Retinal pigment epithelial cell (primary cell): ENCODE results near the gene JADE1.
A peak's percentile ranks its signal among the peaks of the same experiment; 100 is the strongest.

Experiments used
- DNase-seq: peaks from one replicate; pipeline ENCODE4 v3.0.0-alpha.2; 2010; ENCODE audit warnings: low read depth
- H3K4me3 ChIP-seq: 2 replicates; pipeline ENCODE4 v1.5.1; 2011; ENCODE audit warnings: mild to moderate bottlenecking, low read length, control low read depth, moderate library complexity
- CTCF ChIP-seq: conservative IDR thresholded peaks from 2 replicates; pipeline ENCODE4 v1.5.1; 2011; ENCODE audit warnings: low read depth, low read length, control low read depth, inconsistent platforms

Gene JADE1

GRCh38 chr4:128863312-128864075 is 54.0 kb downstream of the JADE1 start:
- peak; percentile 29 for DNase-seq
- no peak overlapping the region for H3K4me3 ChIP-seq
- TF ChIP-seq CTCF = peak; percentile 87

- no peak overlapping the region for H3K4me3 ChIP-seq
- no peak for DNase-seq
- no peak for TF ChIP-seq CTCF
Measured at GRCh38 chr4:128865132-128865531, 55.6 kb downstream of the JADE1 start.

DNA sequence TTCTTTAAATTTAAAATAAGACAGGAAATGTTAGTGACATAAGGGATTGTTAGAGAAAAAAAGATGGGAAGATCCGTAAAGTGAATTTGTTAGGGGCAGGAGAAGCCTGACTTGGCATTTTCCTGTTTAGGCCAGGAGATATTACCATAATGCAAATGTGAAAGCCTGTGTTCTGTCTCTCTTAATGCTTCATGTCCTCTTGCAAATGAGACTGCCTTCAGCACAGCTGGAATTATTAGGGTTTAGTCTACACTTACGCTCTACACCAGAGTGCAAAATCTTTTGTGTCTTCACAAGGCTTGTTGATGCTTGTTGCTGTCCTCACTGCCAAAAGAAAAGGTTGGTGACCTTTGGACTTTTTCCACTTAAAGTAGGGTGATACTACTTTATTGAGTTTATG is 56.8 kb downstream of the JADE1 start:
- TF ChIP-seq CTCF = no peak
- no peak overlapping the region for H3K4me3 ChIP-seq
- DNase-seq = no peak

DNA sequence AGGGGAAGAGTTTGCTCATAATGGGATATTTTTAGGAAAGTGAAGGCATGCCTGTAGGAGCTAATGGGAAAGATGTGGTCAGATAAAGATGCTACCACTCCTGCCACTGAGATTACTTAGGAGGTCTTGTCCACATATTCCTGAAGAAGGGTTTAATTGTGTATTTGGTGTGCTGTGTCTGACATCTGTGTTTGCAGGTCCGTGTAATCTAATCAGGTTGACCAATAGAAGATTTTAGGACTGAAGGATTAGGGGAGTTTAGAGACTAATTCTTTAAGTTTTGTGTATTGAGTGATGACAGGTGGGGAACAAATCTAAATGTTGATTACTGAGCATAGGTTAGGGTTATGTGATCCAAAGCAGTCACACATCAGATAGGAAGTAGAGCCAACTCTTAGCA is 57.2 kb downstream of the JADE1 start:
- no peak for TF ChIP-seq CTCF
- DNase-seq = no peak
- H3K4me3 ChIP-seq = no peak overlapping the region

DNA sequence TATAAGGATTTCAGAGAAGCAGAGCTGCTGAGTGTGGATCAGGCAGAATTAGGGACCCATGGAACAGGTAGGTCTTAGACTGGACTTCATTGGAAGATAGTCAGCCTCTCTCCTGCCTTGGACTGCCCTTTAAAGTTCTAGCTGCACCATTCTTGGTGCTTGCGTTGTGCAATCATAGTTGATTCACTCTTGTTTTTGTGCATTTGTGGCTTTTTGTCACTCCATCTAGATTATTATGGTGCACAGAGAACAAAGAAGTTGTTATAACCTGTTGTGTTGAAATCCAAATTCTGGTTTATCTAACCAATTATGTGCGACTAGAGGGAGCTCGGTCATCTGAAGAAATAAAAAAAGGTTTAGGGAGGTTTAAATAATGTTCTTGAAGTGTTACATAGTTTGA is 59.3 kb downstream of the JADE1 start:
- no peak overlapping the region for H3K4me3 ChIP-seq
- no peak for TF ChIP-seq CTCF
- no peak for DNase-seq

GRCh38 chr4:128869776-128870509 is 60.4 kb downstream of the JADE1 start:
- no peak for DNase-seq
- no peak for TF ChIP-seq CTCF
- no peak overlapping the region for H3K4me3 ChIP-seq

- H3K4me3 ChIP-seq = no peak overlapping the region
- DNase-seq = no peak
Measured at GRCh38 chr4:128871948-128872347, 62.4 kb downstream of the JADE1 start.

More at GRCh38 chr4:128871948-128872347, 62.4 kb downstream of the JADE1 start:
- no peak for TF ChIP-seq CTCF
